Transverse colon (tissue), 3 donors: Measurements from ENCODE around the gene IGFBP6.

Experiments
- CTCF ChIP-seq, 5 experiments: fragments of 200-600 bp in 3 of 5; fragments of 450-650 bp in 2 of 5; sonication (generic) in 3 of 5; IDR thresholded peaks; 1 replicate in 2 of 5; 2 replicates in 3 of 5; pipeline ENCODE4 v1.5.1; 2016 to 2017; ENCODE audit warnings: antibody characterized with exemption in 5 of 5, inconsistent platforms in 3 of 5, mild to moderate bottlenecking in 2 of 5, moderate library complexity in 1 of 5
- POLR2A ChIP-seq: fragments of 450-650 bp; IDR thresholded peaks from one replicate; pipeline ENCODE4 v1.6.1; 2016; ENCODE audit warnings: antibody characterized with exemption, mild to moderate bottlenecking, moderate library complexity

GRCh38 chr12:53115112-53115890, 17.8 kb downstream of the IGFBP6 start:
- TF ChIP-seq CTCF (IDR thresholded peaks at IDR 0.05) (no peak), POLR2A (no peak)
